WERI-Rb-1 (cell line): Measurements from ENCODE around the gene BLNK.
"Not testable (repeated sequence)": the region's sequence is repeated elsewhere in the genome, so short reads cannot be mapped to it uniquely, and the experiment has no call there.

Experiments used
- DNase-seq: peaks from one replicate; pipeline ENCODE4 v3.0.0-alpha.2; 2020
- H3K27ac ChIP-seq: fragments of 250-450 bp; sonication (Bioruptor Pico); 2 replicates; pipeline ENCODE4 v1.5.1; 2020; ENCODE audit warnings: mild to moderate bottlenecking, moderate library complexity
- H3K27me3 ChIP-seq: fragments of 250-450 bp; sonication (Bioruptor Pico); 2 replicates; pipeline ENCODE4 v1.5.1; 2021; ENCODE audit warnings: mild to moderate bottlenecking, low read depth, moderate library complexity; ENCODE audit not compliant: insufficient read depth, severe bottlenecking
- H3K36me3 ChIP-seq: fragments of 250-450 bp; sonication (Bioruptor Pico); 2 replicates; pipeline ENCODE4 v1.5.1; 2020; ENCODE audit warnings: mild to moderate bottlenecking, moderate library complexity
- H3K4me3 ChIP-seq: 2 replicates; pipeline ENCODE4 v1.5.1; 2011; ENCODE audit warnings: low read depth, mild to moderate bottlenecking, control low read depth, low read length
- H3K9me3 ChIP-seq: fragments of 250-450 bp; sonication (Bioruptor Pico); 2 replicates; pipeline ENCODE4 v1.5.1; 2021; ENCODE audit warnings: mild to moderate bottlenecking, moderate library complexity; ENCODE audit not compliant: severe bottlenecking
- TF ChIP-seq, protein P1 (sequence below): IDR thresholded peaks from 2 replicates; pipeline ENCODE4 v1.5.1; 2011; ENCODE audit warnings: low read depth, mild to moderate bottlenecking, control low read depth, inconsistent platforms, low read length

The BLNK gene

DNA sequence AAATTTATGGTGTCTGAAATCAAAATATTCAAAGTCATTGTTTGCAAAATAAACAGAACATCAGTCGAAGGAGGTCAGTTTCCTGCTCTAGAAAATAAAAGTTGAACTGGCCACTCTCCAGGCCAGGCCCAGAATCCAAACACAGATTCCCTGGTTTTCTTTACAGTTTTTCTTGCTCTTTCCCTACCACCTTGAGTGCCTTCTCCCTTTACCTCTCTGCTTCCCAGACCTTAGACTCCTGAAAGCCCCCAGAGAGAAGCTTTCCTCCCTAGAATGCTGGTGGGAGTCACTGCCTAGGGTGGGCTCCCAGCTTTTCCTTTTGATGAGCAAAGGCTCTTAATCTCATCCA is 38.9 kb upstream of the BLNK start:
- H3K27ac ChIP-seq, result no peak overlapping the region
- H3K36me3 ChIP-seq, result no peaks in the 10 kb centered on the region
- no peak overlapping the region for H3K4me3 ChIP-seq
- H3K27me3 ChIP-seq, result no peaks in the 10 kb centered on the region
- TF ChIP-seq, protein P1, sequence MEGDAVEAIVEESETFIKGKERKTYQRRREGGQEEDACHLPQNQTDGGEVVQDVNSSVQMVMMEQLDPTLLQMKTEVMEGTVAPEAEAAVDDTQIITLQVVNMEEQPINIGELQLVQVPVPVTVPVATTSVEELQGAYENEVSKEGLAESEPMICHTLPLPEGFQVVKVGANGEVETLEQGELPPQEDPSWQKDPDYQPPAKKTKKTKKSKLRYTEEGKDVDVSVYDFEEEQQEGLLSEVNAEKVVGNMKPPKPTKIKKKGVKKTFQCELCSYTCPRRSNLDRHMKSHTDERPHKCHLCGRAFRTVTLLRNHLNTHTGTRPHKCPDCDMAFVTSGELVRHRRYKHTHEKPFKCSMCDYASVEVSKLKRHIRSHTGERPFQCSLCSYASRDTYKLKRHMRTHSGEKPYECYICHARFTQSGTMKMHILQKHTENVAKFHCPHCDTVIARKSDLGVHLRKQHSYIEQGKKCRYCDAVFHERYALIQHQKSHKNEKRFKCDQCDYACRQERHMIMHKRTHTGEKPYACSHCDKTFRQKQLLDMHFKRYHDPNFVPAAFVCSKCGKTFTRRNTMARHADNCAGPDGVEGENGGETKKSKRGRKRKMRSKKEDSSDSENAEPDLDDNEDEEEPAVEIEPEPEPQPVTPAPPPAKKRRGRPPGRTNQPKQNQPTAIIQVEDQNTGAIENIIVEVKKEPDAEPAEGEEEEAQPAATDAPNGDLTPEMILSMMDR, result no peak
- H3K9me3 ChIP-seq, result no peaks in the 10 kb centered on the region
- no peak for DNase-seq

DNA sequence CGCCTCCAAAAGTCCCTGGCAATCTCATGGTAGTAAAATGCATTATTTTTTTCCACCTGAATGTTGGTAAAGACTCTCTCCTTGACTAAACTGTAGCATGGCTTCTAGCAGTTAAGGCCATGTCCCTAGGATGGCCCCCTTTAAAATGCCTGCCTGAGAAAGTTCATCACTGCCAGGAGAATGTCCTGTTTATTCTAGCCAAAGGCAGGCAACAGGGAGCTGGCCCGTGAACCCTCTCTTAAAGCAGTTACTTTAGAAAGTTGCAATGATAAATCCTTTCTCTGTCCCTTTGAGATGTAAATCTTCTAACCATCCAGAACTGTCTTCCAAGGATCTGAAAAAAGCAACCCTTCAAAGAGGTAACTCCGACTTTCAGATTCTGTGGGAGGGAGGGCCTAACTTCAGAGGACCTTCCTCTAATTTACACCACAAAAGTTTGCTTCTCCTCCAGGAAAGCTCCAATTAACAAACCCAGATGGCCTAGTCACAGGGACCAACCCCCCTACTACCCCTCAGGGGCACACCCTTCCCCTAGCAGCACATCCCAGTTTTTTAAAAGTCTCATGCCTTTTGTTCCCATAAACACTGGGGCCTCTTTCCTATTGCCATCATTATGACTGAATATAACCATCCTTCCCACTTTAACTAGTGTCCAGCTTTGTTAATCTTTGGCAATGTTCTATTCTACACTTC is 38.4 kb upstream of the BLNK start:
- H3K4me3 ChIP-seq, result no peak overlapping the region
- H3K9me3 ChIP-seq, result no peaks in the 10 kb centered on the region
- DNase-seq, result no peak
- no peak overlapping the region for H3K27ac ChIP-seq
- no peaks in the 10 kb centered on the region for H3K27me3 ChIP-seq
- TF ChIP-seq, protein P1, result no peak
- no peaks in the 10 kb centered on the region for H3K36me3 ChIP-seq

DNA sequence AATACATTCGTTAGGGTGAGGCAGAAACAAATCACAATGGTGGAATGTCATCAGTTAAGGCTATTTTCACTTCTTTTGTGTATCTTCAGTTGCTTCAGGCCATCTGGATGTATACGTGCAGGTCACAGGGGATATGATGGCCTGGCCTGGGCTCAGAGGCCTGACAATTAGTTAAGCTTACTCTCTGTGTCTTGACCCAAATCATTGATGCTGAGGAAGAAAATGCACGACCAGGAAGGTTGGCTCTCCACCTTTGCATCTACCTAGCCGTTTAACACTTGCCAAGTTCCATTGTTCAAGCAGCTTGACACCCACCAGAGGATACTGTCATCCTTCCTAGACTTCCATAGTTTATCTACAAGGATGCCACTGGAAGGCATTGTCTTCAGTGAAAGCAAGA is 37.5 kb upstream of the BLNK start:
- not testable (repeated sequence) for H3K9me3 ChIP-seq, H3K36me3 ChIP-seq, DNase-seq, H3K4me3 ChIP-seq, H3K27ac ChIP-seq, H3K27me3 ChIP-seq

DNA sequence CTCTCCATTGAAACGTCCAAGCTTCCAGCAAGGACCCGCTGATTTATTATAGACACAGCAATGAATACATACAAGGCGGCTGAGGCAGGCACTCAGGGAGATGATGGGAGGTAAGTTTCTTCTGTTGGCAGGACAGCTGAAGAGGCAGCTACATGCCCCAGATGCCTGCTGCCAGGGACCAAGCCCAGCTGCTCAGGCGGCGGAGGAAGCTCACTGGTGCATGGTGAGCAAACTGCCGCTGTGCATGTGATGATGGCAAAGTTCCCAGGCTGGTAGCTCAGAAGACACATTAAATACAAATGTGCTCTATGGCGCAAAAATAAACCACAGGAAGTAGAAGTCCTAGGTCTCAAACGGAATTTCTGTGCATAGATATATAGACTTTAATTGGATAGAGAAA is 35.1 kb upstream of the BLNK start:
- H3K4me3 ChIP-seq, result no peak overlapping the region
- H3K27me3 ChIP-seq, result no peaks in the 10 kb centered on the region
- no peaks in the 10 kb centered on the region for H3K9me3 ChIP-seq
- no peaks in the 10 kb centered on the region for H3K36me3 ChIP-seq
- H3K27ac ChIP-seq, result no peak overlapping the region
- no peak for DNase-seq
- TF ChIP-seq, protein P1, result no peak

DNA sequence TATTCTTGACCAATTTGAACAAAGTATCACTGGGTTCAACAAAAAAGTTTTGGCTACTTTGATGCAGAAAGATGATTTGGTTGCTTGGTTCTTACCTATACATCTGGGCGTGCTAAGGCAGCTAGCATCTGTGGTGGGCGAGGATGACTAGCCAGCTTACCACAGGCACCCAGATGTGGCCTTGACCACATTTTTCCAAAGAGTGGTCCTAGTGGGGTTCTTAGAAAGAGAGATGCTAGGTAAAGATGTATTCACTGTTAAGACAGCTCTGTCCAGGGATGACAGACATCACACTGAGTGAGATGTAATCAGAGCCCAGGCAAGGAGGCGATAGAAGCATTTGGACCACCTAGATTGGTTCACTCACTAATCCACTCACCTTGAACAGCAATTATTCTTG is 33.6 kb upstream of the BLNK start:
- DNase-seq, result no peak
- H3K27ac ChIP-seq, result no peak overlapping the region
- H3K9me3 ChIP-seq, result no peaks in the 10 kb centered on the region
- no peaks in the 10 kb centered on the region for H3K36me3 ChIP-seq
- H3K27me3 ChIP-seq, result no peaks in the 10 kb centered on the region
- TF ChIP-seq, protein P1, result no peak
- H3K4me3 ChIP-seq, result no peak overlapping the region

DNA sequence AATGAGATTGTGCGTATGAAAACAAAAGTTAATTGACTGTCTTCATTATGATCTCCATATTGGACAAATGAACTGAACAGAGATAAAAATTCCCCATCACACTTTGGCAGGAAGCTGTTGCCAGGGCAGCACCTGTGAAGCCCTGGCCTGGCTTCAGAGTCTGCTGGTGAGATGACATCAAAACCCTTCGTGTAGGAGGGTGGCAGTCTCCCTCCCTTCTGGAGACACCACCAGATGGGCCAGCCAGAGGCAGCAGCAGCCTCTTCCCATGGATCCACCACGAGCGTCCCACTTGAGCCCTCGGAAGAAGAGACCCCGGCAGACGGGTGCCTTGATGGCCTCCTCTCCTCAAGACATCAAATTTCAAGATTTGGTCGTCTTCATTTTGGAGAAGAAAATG is 32.9 kb upstream of the BLNK start, which contains the start of gene DNTT:
TSS of gene DNTT (plus strand) at position 205 of the 400 bp plus-strand sequence. CDS start at position 269, 64 bp downstream.
- Histone ChIP-seq H3K36me3 (no peaks in the 10 kb centered on the region), H3K27ac (no peak within 1 kb of the TSS), H3K4me3 (no peak within 1 kb of the TSS), H3K27me3 (no peaks in the 10 kb centered on the region), H3K9me3 (no peaks in the 10 kb centered on the region)
- TF ChIP-seq, protein P1, result no peak
- no peak for DNase-seq
